Sigmoid colon (tissue), 4 donors: ENCODE data around the gene TIMD4.

Experiments
- POLR2A ChIP-seq, 2 donors: fragments of 450-650 bp; IDR thresholded peaks; one replicate each; pipeline ENCODE4 v1.6.1; 2016; ENCODE audit warnings: antibody characterized with exemption in 2 of 2, mild to moderate bottlenecking in 2 of 2, moderate library complexity in 2 of 2
- POLR2AphosphoS5 ChIP-seq, 4 donors: sonication (generic); formaldehyde crosslinking; IDR thresholded peaks; one replicate each; pipeline ENCODE4 v1.6.1; 2017; ENCODE audit warnings: antibody characterized with exemption in 4 of 4
- TF ChIP-seq, protein P1 (sequence below), 4 experiments: fragments of 450-650 bp in 3 of 4; fragments of 200-600 bp in 1 of 4; IDR thresholded peaks; one replicate each; pipeline ENCODE4 v1.5.1; 2016 to 2019; ENCODE audit warnings: antibody characterized with exemption in 4 of 4, mild to moderate bottlenecking in 3 of 4, moderate library complexity in 2 of 4

DNA sequence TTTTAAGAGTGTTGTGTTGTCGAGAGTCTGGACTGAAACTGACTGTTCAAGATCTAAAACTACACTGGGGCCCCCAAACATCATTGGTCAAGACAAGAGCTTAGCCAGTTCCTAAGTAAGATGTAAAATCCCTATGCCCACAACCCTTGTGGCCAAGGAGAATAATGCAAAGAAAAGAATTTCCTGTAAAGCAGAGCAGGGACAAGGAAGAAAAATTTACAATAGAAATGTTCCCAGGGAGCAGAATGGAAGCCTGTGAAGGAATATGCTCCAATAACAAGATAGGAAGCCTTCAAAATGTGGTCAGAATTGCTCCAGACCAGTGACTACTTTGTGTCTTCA is 92.6 kb downstream of the TIMD4 start:
- TF ChIP-seq POLR2A (IDR thresholded peaks at IDR 0.05) (no peak), POLR2AphosphoS5 (IDR thresholded peaks at IDR 0.05) (no peak)
- TF ChIP-seq, protein P1, sequence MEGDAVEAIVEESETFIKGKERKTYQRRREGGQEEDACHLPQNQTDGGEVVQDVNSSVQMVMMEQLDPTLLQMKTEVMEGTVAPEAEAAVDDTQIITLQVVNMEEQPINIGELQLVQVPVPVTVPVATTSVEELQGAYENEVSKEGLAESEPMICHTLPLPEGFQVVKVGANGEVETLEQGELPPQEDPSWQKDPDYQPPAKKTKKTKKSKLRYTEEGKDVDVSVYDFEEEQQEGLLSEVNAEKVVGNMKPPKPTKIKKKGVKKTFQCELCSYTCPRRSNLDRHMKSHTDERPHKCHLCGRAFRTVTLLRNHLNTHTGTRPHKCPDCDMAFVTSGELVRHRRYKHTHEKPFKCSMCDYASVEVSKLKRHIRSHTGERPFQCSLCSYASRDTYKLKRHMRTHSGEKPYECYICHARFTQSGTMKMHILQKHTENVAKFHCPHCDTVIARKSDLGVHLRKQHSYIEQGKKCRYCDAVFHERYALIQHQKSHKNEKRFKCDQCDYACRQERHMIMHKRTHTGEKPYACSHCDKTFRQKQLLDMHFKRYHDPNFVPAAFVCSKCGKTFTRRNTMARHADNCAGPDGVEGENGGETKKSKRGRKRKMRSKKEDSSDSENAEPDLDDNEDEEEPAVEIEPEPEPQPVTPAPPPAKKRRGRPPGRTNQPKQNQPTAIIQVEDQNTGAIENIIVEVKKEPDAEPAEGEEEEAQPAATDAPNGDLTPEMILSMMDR (IDR thresholded peaks at IDR 0.05) = no peak
